CD4-positive, alpha-beta T cell treated with Interleukin-15 for 1 hour (primary cell): ENCODE data around the gene UROS.

Source experiments
- DNase-seq: peaks from one replicate; pipeline ENCODE4 v3.0.0-alpha.2; 2020

Gene UROS

GRCh38 chr10:125785791-125786190 is 37.3 kb downstream of the UROS start:
- DNase-seq, result no peak

- DNase-seq, result no peak
Measured at GRCh38 chr10:125783957-125784356, 39.1 kb downstream of the UROS start.

- no peak for DNase-seq
Measured at GRCh38 chr10:125783408-125783807, 39.6 kb downstream of the UROS start.

GRCh38 chr10:125782616-125783015 is 40.4 kb downstream of the UROS start:
- no peak for DNase-seq

GRCh38 chr10:125782054-125782453 is 41.0 kb downstream of the UROS start:
- DNase-seq, result no peak

- no peak for DNase-seq
Measured at GRCh38 chr10:125781374-125781773, 41.7 kb downstream of the UROS start.

GRCh38 chr10:125779403-125780327 is 43.4 kb downstream of the UROS start:
- no peak for DNase-seq

- DNase-seq, result no peak
Measured at GRCh38 chr10:125778556-125778955, 44.5 kb downstream of the UROS start.

- DNase-seq, result no peak
Measured at GRCh38 chr10:125777806-125778205, 45.3 kb downstream of the UROS start.

- DNase-seq, result no peak
Measured at GRCh38 chr10:125775491-125776106, 47.5 kb downstream of the UROS start, which contains the start of gene MMP21. Gene MMP21 (minus strand): TSS chr10:125775821. CDS start chr10:125775821, 0 bp downstream.

GRCh38 chr10:125774581-125775191 is 48.4 kb downstream of the UROS start:
- DNase-seq, result no peak

GRCh38 chr10:125773687-125774543 is 49.1 kb downstream of the UROS start:
- no peak for DNase-seq

- no peak for DNase-seq
Measured at GRCh38 chr10:125772864-125773180, 50.2 kb downstream of the UROS start.

- DNase-seq, result no peak
Measured at GRCh38 chr10:125772112-125772863, 50.8 kb downstream of the UROS start.

- no peak for DNase-seq
Measured at GRCh38 chr10:125770844-125771243, 52.2 kb downstream of the UROS start.

GRCh38 chr10:125769175-125769574 is 53.9 kb downstream of the UROS start:
- no peak for DNase-seq

GRCh38 chr10:125768219-125768855 is 54.7 kb downstream of the UROS start:
- no peak for DNase-seq

- no peak for DNase-seq
Measured at GRCh38 chr10:125766511-125766910, 56.5 kb downstream of the UROS start.

- DNase-seq, result no peak
Measured at GRCh38 chr10:125765835-125766234, 57.2 kb downstream of the UROS start.

- no peak for DNase-seq
Measured at GRCh38 chr10:125762692-125763648, 60.1 kb downstream of the UROS start.
